ENCODE measurements around the gene TLX1.

Gene TLX1

DNA sequence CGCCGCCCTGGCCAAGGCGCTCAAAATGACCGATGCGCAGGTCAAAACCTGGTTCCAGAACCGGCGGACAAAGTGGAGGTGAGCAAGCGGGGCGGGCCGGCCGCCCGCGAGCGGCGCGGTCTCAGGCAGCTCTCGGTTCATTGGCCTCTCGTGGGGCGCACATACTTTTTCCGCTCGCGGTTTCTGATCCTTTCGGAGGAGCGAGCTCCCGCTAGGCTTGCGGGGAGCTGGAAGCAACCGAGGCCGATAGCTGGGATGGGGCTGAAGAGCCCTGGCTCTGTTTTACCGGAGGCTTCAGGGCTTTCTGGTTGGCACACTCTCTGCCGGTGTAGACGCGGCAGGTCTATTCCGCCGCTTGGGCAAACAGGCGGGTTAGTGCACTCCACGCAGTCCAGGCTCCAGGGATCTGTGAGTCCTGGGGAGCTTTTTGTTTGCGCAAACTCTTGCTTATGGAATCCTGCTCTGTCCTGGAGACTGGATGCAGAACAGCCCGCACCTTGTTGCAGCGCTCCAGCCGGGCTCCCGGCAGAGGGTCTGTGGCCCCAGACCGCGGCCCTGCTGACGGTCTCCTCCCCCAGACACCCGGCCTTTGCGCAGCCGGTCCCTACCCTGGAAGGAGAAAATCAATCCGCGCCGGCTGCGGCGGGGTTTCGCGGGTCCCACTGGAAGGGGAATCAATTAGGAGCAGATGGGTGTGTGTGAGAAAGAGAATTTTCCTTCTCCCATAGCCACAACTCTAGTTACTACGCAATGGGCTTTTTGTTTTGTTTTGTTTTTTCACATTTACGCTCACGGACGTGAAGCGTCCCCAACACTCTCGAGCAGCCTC lies 3.4 kb downstream of the TLX1 start:
- DNase-seq, result no peak

DNA sequence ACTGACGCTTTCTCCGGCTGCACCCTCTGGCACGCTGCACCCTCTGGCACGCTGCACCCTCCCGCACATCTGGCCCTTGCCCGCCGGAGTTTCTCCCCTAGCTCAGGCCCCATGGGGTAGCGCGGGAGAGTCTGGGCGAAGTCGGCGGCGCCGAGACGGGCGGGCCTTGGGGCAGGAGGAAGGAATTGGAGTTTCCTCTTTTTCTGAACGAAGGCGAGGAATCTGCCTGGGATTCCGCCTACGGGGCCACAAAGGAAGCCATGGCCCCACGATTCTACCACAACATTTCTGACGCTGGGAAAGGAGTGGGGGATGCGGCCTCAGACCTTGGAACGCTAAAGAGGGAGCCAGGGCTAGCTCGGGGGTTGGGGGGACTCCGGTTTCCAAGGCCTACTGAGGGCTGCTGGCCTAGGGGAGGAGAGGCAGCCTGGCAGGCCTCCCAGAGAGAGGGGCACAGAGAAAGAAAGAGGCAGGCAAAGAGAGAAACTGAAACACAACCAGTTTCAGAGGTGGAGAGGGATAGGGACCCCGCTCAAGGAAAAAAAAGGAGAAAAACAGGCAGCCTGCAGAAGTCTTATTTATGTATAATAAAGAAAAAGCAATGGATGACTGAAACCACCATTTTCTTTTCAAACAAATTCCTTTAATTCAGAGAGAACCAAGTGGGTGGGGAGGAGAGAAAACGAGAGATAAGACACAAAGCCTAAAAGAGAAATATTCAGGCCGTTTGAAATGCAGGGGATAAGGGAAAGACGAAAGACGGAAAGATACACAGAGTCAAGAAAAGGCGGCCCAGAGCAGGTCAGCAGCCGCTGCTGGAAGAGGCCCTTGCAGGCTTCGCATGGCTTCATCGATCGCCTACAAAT lies 4.3 kb downstream of the TLX1 start:
- no peak for DNase-seq

DNA sequence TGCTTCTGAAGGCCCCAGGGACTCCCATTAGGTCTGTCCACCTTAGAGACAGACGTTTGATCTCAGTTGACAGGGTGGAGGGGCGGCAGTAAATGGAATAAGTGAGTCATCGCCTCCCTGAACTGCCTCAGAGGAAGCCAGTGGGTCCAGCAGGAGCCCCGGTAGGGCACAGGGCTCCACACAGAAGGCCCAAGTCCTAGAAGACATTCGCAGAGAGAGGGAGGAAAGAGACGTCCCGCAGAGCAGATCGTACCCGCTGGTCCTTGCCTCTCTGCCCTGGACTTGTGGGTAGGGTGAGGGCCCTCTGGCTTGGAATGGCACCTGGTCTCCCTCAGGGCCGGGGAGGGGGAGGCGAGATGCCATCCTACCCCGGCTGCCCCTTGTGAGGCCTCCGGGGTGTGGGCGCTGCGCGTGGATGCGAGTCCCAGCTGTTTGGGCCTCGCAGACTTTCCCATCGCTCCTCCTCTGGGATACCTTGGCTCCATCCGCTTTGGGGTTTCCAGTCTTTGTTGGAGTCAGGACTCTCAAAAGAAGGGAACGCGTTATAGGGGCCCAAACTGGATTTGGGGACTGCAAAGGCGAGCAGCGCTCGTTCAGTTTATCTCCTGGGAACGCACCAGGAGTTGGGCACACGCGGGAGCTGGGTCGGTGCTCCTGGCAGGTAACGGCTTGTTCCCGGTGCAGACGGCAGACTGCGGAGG lies 5.1 kb downstream of the TLX1 start:
- no peak for DNase-seq

DNA sequence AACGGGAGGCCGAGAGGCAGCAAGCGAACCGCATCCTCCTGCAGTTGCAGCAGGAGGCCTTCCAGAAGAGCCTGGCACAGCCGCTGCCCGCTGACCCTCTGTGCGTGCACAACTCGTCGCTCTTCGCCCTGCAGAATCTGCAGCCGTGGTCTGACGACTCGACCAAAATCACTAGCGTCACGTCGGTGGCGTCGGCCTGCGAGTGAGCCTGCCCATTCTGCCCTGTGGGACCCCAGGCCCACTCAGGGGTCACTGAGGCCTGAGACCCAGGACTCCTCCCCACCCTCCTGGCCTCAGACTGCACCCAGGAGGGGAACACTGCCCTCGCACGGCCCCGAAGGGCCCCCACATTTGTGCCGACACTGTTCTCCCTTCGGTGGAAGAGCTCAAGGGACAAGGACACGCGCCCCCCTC lies 5.6 kb downstream of the TLX1 start:
- no peak for DNase-seq

DNA sequence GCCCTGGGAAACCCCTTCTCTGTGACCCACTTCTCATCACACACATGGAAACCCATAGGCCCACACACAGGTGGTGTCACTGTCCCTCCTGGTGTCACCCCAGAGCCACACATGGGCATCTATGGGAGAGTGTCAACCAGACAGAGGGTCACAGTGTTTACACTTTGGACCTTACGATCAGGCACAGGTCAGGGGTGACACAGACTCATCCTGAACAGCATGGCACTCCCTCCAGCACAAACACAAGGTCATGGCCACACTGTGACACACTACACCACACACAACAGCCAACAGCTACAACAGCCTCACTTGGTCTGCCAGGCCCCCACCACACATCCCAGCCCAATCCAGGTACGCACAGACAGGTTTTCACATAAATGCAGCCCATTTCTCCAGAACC lies 6.2 kb downstream of the TLX1 start:
- no peak for DNase-seq

DNA sequence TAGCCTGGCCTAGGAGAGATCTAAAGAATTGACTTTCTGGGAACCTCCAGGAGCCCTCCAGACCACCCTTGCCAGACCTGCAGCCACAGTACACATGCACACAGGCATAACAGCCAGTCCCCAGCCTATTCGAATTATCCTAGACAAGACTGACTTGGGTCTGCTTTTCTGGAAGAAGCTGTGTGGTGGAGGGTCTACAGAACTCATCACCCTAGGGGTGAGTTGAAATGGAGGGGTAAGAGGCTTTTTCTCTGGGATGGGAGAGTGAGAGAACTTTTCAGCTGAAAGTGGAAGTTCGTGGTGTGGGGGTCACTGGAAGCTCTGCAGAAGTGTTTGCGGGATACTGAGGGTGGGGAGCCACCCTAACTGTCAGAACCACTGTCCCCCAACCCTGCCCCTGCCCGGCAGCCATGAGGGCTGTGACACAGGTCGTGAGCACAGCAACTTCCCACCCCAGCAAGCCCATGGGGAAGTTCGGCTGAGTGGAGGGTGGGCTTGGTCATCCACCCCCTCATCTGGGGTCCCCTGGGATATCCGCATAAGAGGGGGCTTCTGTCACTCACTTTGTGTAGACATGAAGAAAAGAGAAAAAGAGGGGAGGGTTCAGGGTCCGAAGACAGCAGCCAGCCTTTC lies 7.8 kb downstream of the TLX1 start:
- no peak for DNase-seq

DNA sequence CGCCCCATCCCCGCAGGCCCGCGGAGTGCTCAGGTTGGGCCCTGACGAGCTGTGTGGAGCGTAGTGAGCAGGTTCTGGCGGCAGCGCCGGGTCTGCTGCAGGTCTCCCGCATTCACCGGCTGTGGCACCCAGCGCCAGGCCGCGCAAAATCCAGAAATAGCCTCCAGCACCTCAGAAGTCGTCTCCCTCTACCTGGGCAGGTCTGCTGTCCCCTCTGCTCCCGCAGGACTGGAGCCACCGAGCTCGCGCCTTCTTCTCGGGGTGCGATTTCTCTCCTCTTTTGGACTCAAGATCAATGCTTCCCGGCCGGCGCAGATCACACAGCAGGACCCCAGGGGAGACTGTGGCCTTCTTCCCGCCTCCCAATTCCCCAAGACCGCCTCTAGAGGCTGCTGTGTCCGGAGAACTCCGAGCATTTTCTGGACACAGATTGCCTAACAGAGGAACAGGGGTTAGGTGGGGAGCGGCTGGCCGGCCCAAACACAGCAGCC lies 8.4 kb downstream of the TLX1 start:
- DNase-seq, result no peak

DNA sequence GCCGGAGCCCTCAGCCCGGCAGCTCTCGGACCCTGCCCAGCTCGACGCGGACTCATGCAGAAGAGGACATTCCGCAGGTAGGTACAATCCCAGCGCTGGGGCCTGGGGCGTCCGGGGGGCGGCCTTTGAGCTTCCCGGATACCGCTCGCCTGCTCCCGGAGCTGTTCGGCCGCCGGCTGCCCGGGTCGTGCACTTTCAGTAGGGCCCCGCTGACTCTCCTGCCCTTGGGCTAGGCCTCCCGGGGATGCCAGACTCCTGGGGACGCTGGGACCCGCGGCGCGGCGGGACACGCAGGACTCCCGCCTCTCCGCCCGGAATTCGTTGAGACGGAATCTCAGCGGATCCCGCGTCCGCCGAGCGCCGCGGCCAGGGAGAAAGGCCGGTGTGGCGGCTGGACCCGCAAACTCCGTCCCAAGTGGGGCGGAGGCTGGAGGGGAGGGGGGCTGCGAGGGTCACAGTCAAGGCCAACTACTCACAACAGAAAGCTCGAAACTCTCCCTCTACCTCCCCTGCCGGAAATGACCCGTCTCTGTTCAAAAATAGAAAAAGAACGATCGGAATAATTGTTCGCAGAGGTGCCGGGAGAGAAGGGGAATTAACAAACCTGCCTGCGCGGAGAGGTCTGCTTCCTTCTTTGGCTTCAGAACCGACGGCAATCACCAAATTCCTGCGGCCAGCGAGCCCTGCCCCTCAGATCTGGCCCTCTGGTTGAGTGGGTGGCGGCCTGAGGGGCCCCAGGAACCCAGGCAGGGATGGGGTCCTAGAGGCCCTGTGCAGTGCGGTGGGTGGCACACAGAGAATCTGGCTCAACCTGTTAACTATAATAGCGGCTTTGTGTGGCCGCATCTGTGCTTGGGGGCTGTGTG lies 9.2 kb downstream of the TLX1 start:
- DNase-seq, result no peak

DNA sequence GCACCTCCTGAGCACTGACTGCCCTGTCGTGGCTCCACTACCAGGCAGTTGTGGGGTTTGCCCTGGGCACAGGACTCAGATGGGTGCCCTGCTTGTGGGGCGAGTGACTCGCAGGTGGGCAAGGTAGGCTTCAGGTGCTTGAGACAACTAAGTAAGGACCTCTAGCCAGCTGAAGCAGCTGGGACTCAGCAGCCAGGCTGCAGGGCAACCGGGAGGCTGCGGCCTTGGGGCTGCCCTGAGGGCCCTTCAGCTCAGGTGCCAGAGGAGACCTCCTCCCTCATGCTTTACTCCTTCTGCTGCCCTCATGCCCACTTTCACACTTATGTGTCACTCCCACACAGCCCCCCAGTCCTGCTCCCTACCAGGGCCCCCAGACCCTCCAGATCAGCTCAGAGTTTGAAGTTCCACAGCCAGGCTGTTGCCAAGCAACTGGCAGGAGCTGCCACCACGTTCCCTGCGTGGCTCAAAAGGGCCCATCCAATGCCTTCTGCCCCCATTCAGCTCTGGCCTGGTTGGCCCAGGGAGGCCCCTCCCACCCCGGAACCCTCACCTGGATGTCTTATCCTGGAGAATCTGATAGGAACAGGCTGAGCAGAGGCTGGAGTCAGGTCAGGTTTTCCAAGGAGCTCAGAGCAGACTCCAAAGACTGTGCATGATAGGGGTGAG lies 10.0 kb downstream of the TLX1 start:
- DNase-seq, result no peak

DNA sequence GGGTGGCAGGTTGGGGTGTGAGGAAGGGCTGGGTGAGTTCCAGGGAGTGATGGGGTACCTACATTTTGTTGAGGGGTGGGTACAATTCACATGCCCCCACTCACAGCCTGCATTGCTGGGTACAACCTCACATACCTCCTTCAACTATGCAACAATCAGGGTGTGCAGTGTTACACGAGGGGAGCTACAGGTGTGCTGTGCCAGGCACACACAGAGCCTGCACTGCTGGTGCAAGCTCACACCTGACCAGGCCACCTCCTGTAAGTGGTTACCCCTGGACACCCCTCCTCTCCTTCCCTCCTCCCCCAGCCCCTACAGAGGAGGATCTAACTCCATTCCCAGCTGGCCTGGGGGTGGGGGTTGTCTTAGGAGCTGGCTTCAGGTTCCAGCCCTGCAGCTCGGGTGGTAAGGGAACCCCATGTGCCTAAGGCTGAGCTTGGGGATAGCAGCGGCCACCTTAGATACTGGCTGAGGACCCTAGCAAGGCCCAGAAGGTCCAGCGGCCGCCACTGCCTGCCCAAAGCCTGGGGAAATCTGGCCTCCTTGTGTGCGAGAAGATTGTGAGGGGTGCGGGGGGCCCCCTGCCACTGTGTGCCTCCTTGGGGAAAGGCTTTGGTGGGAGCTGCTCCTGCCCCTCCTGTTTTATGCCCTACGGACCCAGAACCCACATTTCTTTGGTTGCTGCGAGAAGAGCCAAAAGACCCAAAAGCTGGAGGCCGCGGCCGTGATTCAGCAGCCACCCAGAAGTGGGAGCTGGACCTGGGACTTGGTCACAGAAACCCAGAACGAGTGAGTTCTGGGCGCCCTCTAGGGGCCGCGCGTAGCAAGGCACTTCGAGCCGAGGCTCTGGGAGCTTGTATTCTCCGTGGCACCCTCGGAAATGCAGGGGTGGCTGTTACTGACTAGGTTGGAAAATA lies 10.8 kb downstream of the TLX1 start:
- DNase-seq, result peak; percentile 78 to 81

DNA sequence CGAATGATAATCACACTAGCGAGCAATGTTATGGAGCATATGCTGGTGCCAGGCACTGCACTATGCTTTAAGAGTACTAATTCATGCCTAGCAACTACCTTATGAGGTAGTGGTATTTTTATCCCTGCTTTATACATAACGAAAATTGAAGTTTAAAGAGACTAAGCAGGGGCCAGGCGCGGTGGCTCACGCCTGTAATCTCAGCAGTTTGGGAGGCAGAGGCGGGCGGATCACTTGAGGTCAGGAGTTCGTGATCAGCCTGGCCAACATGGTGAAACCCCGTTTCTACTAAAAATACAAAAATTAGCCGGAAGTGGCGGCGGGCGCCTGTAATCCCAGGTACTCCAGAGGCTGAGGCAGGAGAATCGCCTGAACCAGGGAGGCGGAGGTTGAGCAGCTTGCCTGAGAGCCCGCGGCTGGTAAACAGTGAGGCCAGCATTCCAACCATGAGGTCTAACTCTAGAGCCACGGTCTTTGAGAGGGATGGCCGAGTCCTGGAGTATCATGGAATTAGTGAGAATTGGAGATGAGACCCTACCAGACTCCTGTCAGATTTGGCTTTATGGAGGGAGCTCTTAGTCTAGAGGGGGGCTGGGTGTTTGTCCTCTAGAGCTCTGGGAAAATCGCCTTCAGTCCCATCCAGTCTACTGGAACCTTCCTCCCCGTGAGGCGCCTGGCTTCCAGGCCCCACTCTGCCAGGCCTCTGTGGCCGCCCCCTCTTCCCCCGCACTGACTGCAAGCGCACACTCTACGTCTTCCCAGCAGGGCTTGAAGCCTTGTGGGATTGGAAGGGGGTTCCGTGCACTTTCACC lies 11.6 kb downstream of the TLX1 start:
- DNase-seq, result no peak

DNA sequence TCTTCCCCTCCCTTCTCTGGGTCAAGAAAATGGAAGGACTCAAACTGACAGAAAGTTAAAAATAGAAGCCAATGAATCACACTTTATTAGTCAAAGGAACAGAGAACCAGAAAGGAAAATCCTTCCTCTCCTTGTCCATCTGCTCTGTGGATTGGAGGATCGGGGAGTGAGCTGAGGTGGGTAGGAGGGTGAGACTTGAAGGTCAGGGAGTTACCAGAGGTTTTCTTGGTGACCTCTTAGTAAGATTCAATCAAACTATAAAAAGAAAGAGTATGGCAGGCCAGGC lies 12.2 kb downstream of the TLX1 start:
- DNase-seq, result no peak

DNA sequence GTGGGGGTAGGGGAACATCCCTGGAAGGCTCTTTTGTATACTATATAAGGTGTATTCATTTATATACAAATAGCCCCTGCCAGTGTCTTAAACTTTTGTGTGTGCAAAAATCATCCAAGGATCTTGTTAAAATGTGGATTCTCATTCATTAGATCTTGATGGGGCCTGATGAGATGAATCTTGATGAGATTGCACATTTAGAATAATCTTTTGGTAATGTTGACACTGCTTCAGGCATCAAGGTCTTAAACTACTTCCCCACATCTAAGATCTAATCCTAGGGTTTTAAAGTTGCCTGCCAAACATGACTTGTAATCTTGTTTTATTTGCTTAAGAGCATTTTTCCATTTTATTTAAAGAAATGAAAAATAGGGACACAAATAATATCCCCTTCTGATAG lies 13.0 kb downstream of the TLX1 start:
- no peak for DNase-seq

DNA sequence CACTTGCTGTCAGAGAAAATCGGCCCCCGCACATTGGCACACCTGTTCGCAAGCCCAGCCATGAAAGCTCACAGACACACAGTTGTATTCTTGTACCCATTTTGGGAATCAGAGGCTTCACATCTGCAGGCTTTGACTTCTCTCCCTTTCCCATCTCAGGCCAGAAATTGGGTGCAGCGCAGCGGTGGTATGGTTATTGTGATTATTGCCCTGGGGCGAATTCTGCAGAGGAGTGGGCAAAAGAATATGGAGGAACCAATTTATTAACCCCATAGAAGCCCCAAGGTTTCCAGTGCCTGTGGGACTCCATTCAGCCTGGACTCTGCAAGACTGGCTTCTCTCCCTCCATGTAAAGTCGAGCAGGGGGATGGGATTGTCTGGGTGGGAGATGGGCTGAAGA lies 14.0 kb downstream of the TLX1 start:
- DNase-seq, result no peak

DNA sequence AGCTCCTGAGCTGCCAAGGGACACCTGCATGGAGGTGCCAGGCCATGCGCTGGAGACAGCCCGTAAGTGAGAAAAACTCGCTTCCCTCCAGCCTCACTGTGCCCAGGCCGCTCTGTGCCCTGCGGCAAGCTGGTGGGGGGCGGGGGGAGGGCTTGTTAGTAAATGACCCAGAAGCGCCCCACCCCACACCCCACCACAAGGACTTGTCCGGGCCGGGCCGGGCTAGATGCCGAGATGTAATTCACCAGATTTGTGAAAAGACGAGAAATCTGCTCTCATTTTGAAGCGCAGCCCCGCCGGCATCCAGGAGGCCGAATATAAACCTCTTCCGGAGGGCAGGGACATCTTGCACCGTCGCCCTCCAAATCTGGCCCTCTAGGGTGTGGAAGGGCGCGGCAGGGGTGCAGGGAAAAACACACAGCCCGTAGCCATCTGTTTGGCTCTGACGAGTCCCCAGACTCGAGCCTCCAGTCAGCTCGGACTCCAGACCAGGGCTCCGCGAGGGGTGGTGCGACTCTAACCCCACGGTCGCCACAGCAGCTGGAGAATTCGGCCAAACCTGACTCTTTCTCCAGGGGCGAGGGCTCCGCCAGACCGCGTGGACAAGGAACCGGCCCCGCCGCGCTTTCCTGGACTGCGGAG lies 14.8 kb downstream of the TLX1 start:
- no peak for DNase-seq

DNA sequence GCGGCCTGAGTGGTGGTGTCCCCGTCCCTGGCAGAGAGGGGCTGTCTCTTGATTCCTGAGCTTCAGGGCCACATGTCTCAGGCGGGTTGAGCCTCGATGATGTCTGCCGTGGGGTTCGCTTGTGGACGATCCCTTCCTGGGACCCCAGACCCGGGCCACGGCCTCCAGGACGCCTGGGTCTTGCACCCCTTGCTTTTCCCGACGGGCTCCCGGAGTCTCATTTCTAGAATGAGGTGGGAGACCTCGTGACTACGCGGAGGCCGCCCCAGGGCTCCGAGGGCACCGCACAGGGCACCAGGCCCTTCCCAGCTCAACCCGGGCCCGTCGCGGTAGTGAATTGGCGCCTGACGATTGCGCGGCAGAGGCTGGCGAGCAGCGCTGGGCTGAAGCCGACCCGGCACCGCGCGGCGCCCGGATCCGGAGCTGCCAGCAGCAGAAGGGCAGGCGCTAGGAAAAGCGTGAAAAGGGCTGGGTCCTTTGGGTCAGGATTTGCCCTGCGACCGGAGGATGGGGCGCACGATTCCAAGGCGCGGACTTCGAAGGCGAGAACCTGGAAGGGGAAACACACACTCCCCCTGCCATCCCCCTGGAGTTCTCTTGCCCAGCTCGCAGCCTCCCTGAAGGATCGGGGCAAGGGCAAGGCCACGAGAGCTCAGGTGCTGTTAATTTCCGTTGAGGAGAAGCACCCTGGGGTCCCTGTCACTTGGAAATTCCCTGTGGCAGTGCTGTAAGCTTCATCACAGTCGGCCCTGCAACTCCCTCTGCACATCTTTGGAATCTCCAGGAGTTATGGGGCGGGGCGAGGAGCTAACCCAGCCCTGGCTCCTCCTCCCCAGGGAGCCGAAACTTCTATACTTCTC lies 15.5 kb downstream of the TLX1 start:
- no peak for DNase-seq

DNA sequence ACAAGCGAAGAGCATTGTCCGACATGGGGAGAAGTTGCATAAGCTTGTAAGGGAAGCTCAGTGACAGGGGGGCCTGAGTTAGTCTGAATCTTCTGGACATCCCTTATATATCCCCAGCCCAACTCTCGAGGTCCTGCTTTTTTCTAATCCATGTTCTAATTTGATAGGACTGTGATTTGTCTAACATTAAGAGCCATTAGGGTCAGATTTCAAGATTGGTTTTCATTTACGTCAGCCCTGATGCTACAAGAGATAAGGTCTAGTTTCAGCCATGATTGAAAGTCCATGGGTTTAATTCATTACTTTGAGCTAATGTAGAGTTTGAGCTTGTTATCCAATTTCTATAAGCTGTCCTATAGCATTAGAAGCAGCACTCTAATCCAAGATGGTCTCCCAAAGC lies 20.3 kb downstream of the TLX1 start:
- DNase-seq, result no peak

DNA sequence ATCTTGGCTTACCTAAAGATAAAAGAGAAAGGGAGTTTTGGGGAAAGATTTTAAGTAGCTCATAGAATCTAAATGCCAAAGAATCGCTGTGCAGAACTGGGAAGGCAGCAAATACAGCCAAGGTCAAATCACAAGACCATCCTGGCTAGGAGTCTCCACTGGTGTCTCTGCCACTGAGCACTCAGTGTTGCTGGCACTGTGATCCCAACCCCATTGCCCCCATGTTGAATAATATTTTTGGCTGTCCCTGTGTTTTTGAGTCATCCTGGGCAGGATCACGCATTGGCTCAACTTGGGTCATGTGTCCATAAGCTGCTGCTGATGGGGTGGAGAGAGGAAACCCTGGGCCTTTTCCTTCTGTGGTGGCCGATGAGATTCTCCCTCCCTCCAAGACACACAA lies 21.2 kb downstream of the TLX1 start:
- no peak for DNase-seq
